ENCODE results near the gene MGAT5.

The MGAT5 gene

GRCh38 chr2:134280231-134280630 lies 26.4 kb downstream of the MGAT5 start:
- H3K4me3 ChIP-seq (ENCODE audit: low read depth in 1 of 2, low read length in 2 of 2): no peak overlapping the region
- no peak overlapping the region for H3K27ac ChIP-seq (ENCODE audit: low read length)

GRCh38 chr2:134280726-134281125 lies 26.9 kb downstream of the MGAT5 start:
- H3K4me1 ChIP-seq (ENCODE audit: control insufficient read depth in 1 of 2, insufficient read depth in 2 of 2, low read length in 2 of 2): no peaks in the 10 kb centered on the region
- H3K27ac ChIP-seq (ENCODE audit: low read length): no peak overlapping the region
- no peaks in the 10 kb centered on the region for H3K27me3 ChIP-seq (ENCODE audit: low read depth, low read length)
- no peaks in the 10 kb centered on the region for H3K9me3 ChIP-seq (ENCODE audit: control insufficient read depth in 1 of 2, low read length in 2 of 2)
- no peak overlapping the region for H3K4me3 ChIP-seq (ENCODE audit: low read depth in 1 of 2, low read length in 2 of 2)
- no peaks in the 10 kb centered on the region for H3K36me3 ChIP-seq (ENCODE audit: control insufficient read depth in 1 of 2, insufficient read depth in 2 of 2, low read length in 2 of 2)

More at GRCh38 chr2:134280231-134280630, 26.4 kb downstream of the MGAT5 start:
- no peaks in the 10 kb centered on the region for H3K27me3 ChIP-seq (ENCODE audit: low read depth, low read length)
- H3K9me3 ChIP-seq (ENCODE audit: control insufficient read depth in 1 of 2, low read length in 2 of 2): no peaks in the 10 kb centered on the region
- H3K36me3 ChIP-seq (ENCODE audit: control insufficient read depth in 1 of 2, insufficient read depth in 2 of 2, low read length in 2 of 2): no peaks in the 10 kb centered on the region
- no peaks in the 10 kb centered on the region for H3K4me1 ChIP-seq (ENCODE audit: control insufficient read depth in 1 of 2, insufficient read depth in 2 of 2, low read length in 2 of 2)

- no peaks in the 10 kb centered on the region for H3K4me1 ChIP-seq (ENCODE audit: control insufficient read depth in 1 of 2, insufficient read depth in 2 of 2, low read length in 2 of 2)
- H3K27me3 ChIP-seq (ENCODE audit: low read depth, low read length): no peaks in the 10 kb centered on the region
- H3K27ac ChIP-seq (ENCODE audit: low read length): no peak overlapping the region
- H3K9me3 ChIP-seq (ENCODE audit: control insufficient read depth in 1 of 2, low read length in 2 of 2): no peaks in the 10 kb centered on the region
- no peaks in the 10 kb centered on the region for H3K36me3 ChIP-seq (ENCODE audit: control insufficient read depth in 1 of 2, insufficient read depth in 2 of 2, low read length in 2 of 2)
- H3K4me3 ChIP-seq (ENCODE audit: low read depth in 1 of 2, low read length in 2 of 2): no peak overlapping the region
These were observed 28.0 kb downstream of the MGAT5 start for GRCh38 chr2:134281815-134282419.

GRCh38 chr2:134282629-134283400 lies 28.9 kb downstream of the MGAT5 start:
- H3K36me3 ChIP-seq (ENCODE audit: control insufficient read depth in 1 of 2, insufficient read depth in 2 of 2, low read length in 2 of 2): no peaks in the 10 kb centered on the region
- no peaks in the 10 kb centered on the region for H3K27me3 ChIP-seq (ENCODE audit: low read depth, low read length)
- no peaks in the 10 kb centered on the region for H3K9me3 ChIP-seq (ENCODE audit: control insufficient read depth in 1 of 2, low read length in 2 of 2)
- H3K4me3 ChIP-seq (ENCODE audit: low read depth in 1 of 2, low read length in 2 of 2): no peak overlapping the region
- no peaks in the 10 kb centered on the region for H3K4me1 ChIP-seq (ENCODE audit: control insufficient read depth in 1 of 2, insufficient read depth in 2 of 2, low read length in 2 of 2)
- no peak overlapping the region for H3K27ac ChIP-seq (ENCODE audit: low read length)

GRCh38 chr2:134283661-134284060 lies 29.8 kb downstream of the MGAT5 start:
- Histone ChIP-seq H3K4me3 (ENCODE audit: low read depth in 1 of 2, low read length in 2 of 2) (no peak overlapping the region), H3K27ac (ENCODE audit: low read length) (no peak overlapping the region), H3K9me3 (ENCODE audit: control insufficient read depth in 1 of 2, low read length in 2 of 2) (no peaks in the 10 kb centered on the region), H3K27me3 (ENCODE audit: low read depth, low read length) (no peaks in the 10 kb centered on the region), H3K4me1 (ENCODE audit: control insufficient read depth in 1 of 2, insufficient read depth in 2 of 2, low read length in 2 of 2) (no peaks in the 10 kb centered on the region), H3K36me3 (ENCODE audit: control insufficient read depth in 1 of 2, insufficient read depth in 2 of 2, low read length in 2 of 2) (no peaks in the 10 kb centered on the region)

- Histone ChIP-seq H3K27me3 (ENCODE audit: low read depth, low read length) (no peaks in the 10 kb centered on the region), H3K27ac (ENCODE audit: low read length) (no peak overlapping the region), H3K4me1 (ENCODE audit: control insufficient read depth in 1 of 2, insufficient read depth in 2 of 2, low read length in 2 of 2) (no peaks in the 10 kb centered on the region), H3K9me3 (ENCODE audit: control insufficient read depth in 1 of 2, low read length in 2 of 2) (no peaks in the 10 kb centered on the region), H3K36me3 (ENCODE audit: control insufficient read depth in 1 of 2, insufficient read depth in 2 of 2, low read length in 2 of 2) (no peaks in the 10 kb centered on the region), H3K4me3 (ENCODE audit: low read depth in 1 of 2, low read length in 2 of 2) (no peak overlapping the region)
These were observed 30.3 kb downstream of the MGAT5 start for GRCh38 chr2:134284119-134284670.

- Histone ChIP-seq H3K27ac (ENCODE audit: low read length) (no peak overlapping the region), H3K27me3 (ENCODE audit: low read depth, low read length) (no peaks in the 10 kb centered on the region), H3K9me3 (ENCODE audit: control insufficient read depth in 1 of 2, low read length in 2 of 2) (no peaks in the 10 kb centered on the region), H3K36me3 (ENCODE audit: control insufficient read depth in 1 of 2, insufficient read depth in 2 of 2, low read length in 2 of 2) (no peaks in the 10 kb centered on the region), H3K4me3 (ENCODE audit: low read depth in 1 of 2, low read length in 2 of 2) (no peak overlapping the region), H3K4me1 (ENCODE audit: control insufficient read depth in 1 of 2, insufficient read depth in 2 of 2, low read length in 2 of 2) (peaks cover 0 to 7% of the 10 kb centered on the region in 2 donors)
These were observed 33.5 kb downstream of the MGAT5 start for GRCh38 chr2:134287323-134287722.

- Histone ChIP-seq H3K4me1 (ENCODE audit: control insufficient read depth in 1 of 2, insufficient read depth in 2 of 2, low read length in 2 of 2) (peaks cover 0 to 7% of the 10 kb centered on the region in 2 donors), H3K27me3 (ENCODE audit: low read depth, low read length) (no peaks in the 10 kb centered on the region), H3K27ac (ENCODE audit: low read length) (no peak overlapping the region), H3K4me3 (ENCODE audit: low read depth in 1 of 2, low read length in 2 of 2) (no peak overlapping the region), H3K36me3 (ENCODE audit: control insufficient read depth in 1 of 2, insufficient read depth in 2 of 2, low read length in 2 of 2) (no peaks in the 10 kb centered on the region), H3K9me3 (ENCODE audit: control insufficient read depth in 1 of 2, low read length in 2 of 2) (no peaks in the 10 kb centered on the region)
These were observed 34.9 kb downstream of the MGAT5 start for GRCh38 chr2:134288814-134289213.

- Histone ChIP-seq H3K27me3 (ENCODE audit: low read depth, low read length) (no peaks in the 10 kb centered on the region), H3K4me3 (ENCODE audit: low read depth in 1 of 2, low read length in 2 of 2) (no peak overlapping the region), H3K27ac (ENCODE audit: low read length) (no peak overlapping the region), H3K9me3 (ENCODE audit: control insufficient read depth in 1 of 2, low read length in 2 of 2) (no peaks in the 10 kb centered on the region), H3K36me3 (ENCODE audit: control insufficient read depth in 1 of 2, insufficient read depth in 2 of 2, low read length in 2 of 2) (no peaks in the 10 kb centered on the region), H3K4me1 (ENCODE audit: control insufficient read depth in 1 of 2, insufficient read depth in 2 of 2, low read length in 2 of 2) (peaks cover 0 to 7% of the 10 kb centered on the region in 2 donors)
These were observed 35.4 kb downstream of the MGAT5 start for GRCh38 chr2:134289225-134289624.

GRCh38 chr2:134290358-134290757 lies 36.5 kb downstream of the MGAT5 start:
- Histone ChIP-seq H3K36me3 (ENCODE audit: control insufficient read depth in 1 of 2, insufficient read depth in 2 of 2, low read length in 2 of 2) (no peaks in the 10 kb centered on the region), H3K27ac (ENCODE audit: low read length) (no peak overlapping the region), H3K4me3 (ENCODE audit: low read depth in 1 of 2, low read length in 2 of 2) (no peak overlapping the region), H3K4me1 (ENCODE audit: control insufficient read depth in 1 of 2, insufficient read depth in 2 of 2, low read length in 2 of 2) (peaks cover 0 to 7% of the 10 kb centered on the region in 2 donors), H3K27me3 (ENCODE audit: low read depth, low read length) (no peaks in the 10 kb centered on the region), H3K9me3 (ENCODE audit: control insufficient read depth in 1 of 2, low read length in 2 of 2) (no peaks in the 10 kb centered on the region)

GRCh38 chr2:134292514-134292913 lies 38.6 kb downstream of the MGAT5 start:
- H3K4me1 ChIP-seq (ENCODE audit: control insufficient read depth in 1 of 2, insufficient read depth in 2 of 2, low read length in 2 of 2): peaks cover 4 to 14% of the 10 kb centered on the region in 2 donors
- H3K27me3 ChIP-seq (ENCODE audit: low read depth, low read length): no peaks in the 10 kb centered on the region
- no peaks in the 10 kb centered on the region for H3K36me3 ChIP-seq (ENCODE audit: control insufficient read depth in 1 of 2, insufficient read depth in 2 of 2, low read length in 2 of 2)
- H3K27ac ChIP-seq (ENCODE audit: low read length): no peak overlapping the region
- H3K9me3 ChIP-seq (ENCODE audit: control insufficient read depth in 1 of 2, low read length in 2 of 2): no peaks in the 10 kb centered on the region
- H3K4me3 ChIP-seq (ENCODE audit: low read depth in 1 of 2, low read length in 2 of 2): no peak overlapping the region

Measured in muscle layer of duodenum (tissue), 2 donors.